Esophagus muscularis mucosa (tissue), 4 donors: ENCODE data around the gene IL2RA. TPM values are rescaled to one million over a fixed set of nuclear protein-coding genes. Genes with fewer than 3 reads are reported as not detected.

Source experiments
- DNase-seq: peaks from one replicate; pipeline ENCODE4 v3.0.0-alpha.2; 2017; ENCODE audit errors: extremely low spot score
- H3K27ac ChIP-seq, 4 donors: fragments of 200-600 bp; sonication (generic); replicated peaks in 1 of 4; 1 replicate in 3 of 4; 2 replicates in 1 of 4; pipeline ENCODE4 v1.5.1; 2016 to 2019; ENCODE audit warnings: mild to moderate bottlenecking in 1 of 4
- H3K27me3 ChIP-seq, 4 donors: fragments of 200-600 bp; sonication (generic); one replicate each; pipeline versions ENCODE4 v1.5.1 to v1.6.0; 2016 to 2019
- H3K36me3 ChIP-seq, 4 donors: fragments of 200-600 bp; sonication (generic); one replicate each; pipeline ENCODE4 v1.5.1; 2016 to 2019
- H3K4me1 ChIP-seq, 4 donors: fragments of 200-600 bp; sonication (generic); one replicate each; pipeline ENCODE4 v1.5.1; 2016 to 2019
- H3K4me3 ChIP-seq, 4 donors: fragments of 200-600 bp; sonication (generic); 1 replicate in 2 of 4; 2 replicates in 2 of 4; pipeline ENCODE4 v1.5.1; 2016 to 2019; ENCODE audit warnings: mild to moderate bottlenecking in 4 of 4, moderate library complexity in 1 of 4
- H3K9me3 ChIP-seq, 4 donors: fragments of 200-600 bp; sonication (generic); 1 replicate in 3 of 4; 2 replicates in 1 of 4; pipeline ENCODE4 v1.5.1; 2016 to 2019
- CTCF ChIP-seq, 3 experiments: fragments of 200-600 bp in 2 of 3; fragments of 450-650 bp in 1 of 3; sonication (generic) in 2 of 3; IDR thresholded peaks; one replicate each; pipeline ENCODE4 v1.5.1; 2017 to 2019; ENCODE audit warnings: antibody characterized with exemption in 3 of 3, mild to moderate bottlenecking in 2 of 3, moderate library complexity in 1 of 3
- EP300 ChIP-seq: sonication (generic); formaldehyde crosslinking; IDR thresholded peaks from one replicate; pipeline ENCODE4 v1.6.1; 2017; ENCODE audit warnings: antibody characterized with exemption
- POLR2A ChIP-seq: fragments of 450-650 bp; IDR thresholded peaks from one replicate; pipeline ENCODE4 v1.6.1; 2017; ENCODE audit warnings: antibody characterized with exemption, moderate library complexity, mild to moderate bottlenecking, low read depth
- POLR2AphosphoS5 ChIP-seq, 2 donors: sonication (generic); formaldehyde crosslinking; IDR thresholded peaks; one replicate each; pipeline ENCODE4 v1.6.1; 2017; ENCODE audit warnings: antibody characterized with exemption in 2 of 2
- WGBS: methylation state at CpG from one replicate; pipeline ENCODE4 v1.1.5; 2018; 5-methylcytosine and 5-hydroxymethylcytosine counted together
- intact Hi-C: fragments of 100-400 bp; cut with DNase I; formaldehyde crosslinking; loops from one replicate; pipeline ENCODE4 v1.15.1; 2023
- total RNA-seq, 4 donors: library from RNA; depleted of rRNA; stranded (reverse); fragments of >200 nt; gene quantifications; one replicate each; pipeline versions ENCODE4 v1.1.0 to v1.2.1, GENCODE V29; 2016

Gene IL2RA
- total RNA-seq, 4 donors from 2014 or later, result 0.39 to 17.4 (median 1.1) TPM

- intact Hi-C loops, result no loop called here
Observed at GRCh38 chr10:6053816-6054631, 8.1 kb downstream of the IL2RA start.

DNA sequence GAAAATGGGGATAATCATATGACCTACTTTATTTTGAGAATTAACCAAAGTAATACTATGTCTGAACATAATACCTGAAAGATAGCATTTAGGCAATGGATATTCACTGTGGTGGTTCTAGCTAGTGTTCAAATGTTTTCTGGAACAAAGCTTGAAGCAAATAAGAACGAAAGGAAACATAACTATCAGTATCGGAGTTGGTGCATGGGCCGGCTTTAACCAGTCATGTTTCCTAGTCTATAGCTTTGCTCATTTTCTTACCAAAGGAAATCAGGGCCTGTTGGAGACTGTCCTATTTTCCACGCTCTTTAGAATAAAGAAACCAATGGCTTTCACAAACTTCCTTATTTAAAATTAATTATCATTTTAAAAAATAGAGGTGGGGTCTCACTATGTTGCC lies 8.9 kb downstream of the IL2RA start:
- no peak for DNase-seq
- no peak overlapping the region for H3K4me3 ChIP-seq
- H3K27ac ChIP-seq, result peak overlapping the region in 3 of 4 donors; percentile 23 to 55 (median 38)
- 87% methylated on average over 4 of the region's 4 CpGs for WGBS
- peaks cover 0 to 4% (median 0%) of the 10 kb centered on the region in 4 donors for H3K27me3 ChIP-seq
- H3K4me1 ChIP-seq, result peaks cover 33 to 56% (median 44%) of the 10 kb centered on the region in 4 donors
- no peak for TF ChIP-seq POLR2A
- no peak for TF ChIP-seq EP300
- no peak for TF ChIP-seq POLR2AphosphoS5 (IDR thresholded peaks at IDR 0.05)
- no peak for TF ChIP-seq CTCF (IDR thresholded peaks at IDR 0.05)
- H3K9me3 ChIP-seq, result no peaks in the 10 kb centered on the region
- intact Hi-C loops, result no loop called here
- no peaks in the 10 kb centered on the region for H3K36me3 ChIP-seq

More at GRCh38 chr10:6053816-6054631, 8.1 kb downstream of the IL2RA start:
- H3K27ac ChIP-seq, result peak overlapping the region in 2 of 4 donors; percentile 9 to 23
- peaks cover 0 to 4% (median 0%) of the 10 kb centered on the region in 4 donors for H3K27me3 ChIP-seq
- TF ChIP-seq CTCF (IDR thresholded peaks at IDR 0.05) (no peak), POLR2A (no peak), POLR2AphosphoS5 (IDR thresholded peaks at IDR 0.05) (peak in 1 of 2 donors; percentile 21), EP300 (no peak)
- 57% methylated on average over 18 of the region's 18 CpGs for WGBS
- peaks cover 33 to 56% (median 44%) of the 10 kb centered on the region in 4 donors for H3K4me1 ChIP-seq
- no peaks in the 10 kb centered on the region for H3K9me3 ChIP-seq
- H3K36me3 ChIP-seq, result no peaks in the 10 kb centered on the region
- DNase-seq, result peak; percentile 88
- no peak overlapping the region for H3K4me3 ChIP-seq

- intact Hi-C loops, result no loop called here
- no peaks in the 10 kb centered on the region for H3K27me3 ChIP-seq
- no peak overlapping the region for H3K4me3 ChIP-seq
- H3K27ac ChIP-seq, result peak overlapping the region in 3 of 4 donors; percentile 23 to 55 (median 38)
- TF ChIP-seq EP300 (no peak), CTCF (IDR thresholded peaks at IDR 0.05) (no peak), POLR2A (no peak), POLR2AphosphoS5 (IDR thresholded peaks at IDR 0.05) (no peak)
- no peaks in the 10 kb centered on the region for H3K9me3 ChIP-seq
- peak; percentile 74 for DNase-seq
- no peaks in the 10 kb centered on the region for H3K36me3 ChIP-seq
- WGBS, result 79% methylated on average over 16 of the region's 17 CpGs
- H3K4me1 ChIP-seq, result peaks cover 33 to 52% (median 43%) of the 10 kb centered on the region in 4 donors
Observed at GRCh38 chr10:6052247-6053221, 9.6 kb downstream of the IL2RA start.

DNA sequence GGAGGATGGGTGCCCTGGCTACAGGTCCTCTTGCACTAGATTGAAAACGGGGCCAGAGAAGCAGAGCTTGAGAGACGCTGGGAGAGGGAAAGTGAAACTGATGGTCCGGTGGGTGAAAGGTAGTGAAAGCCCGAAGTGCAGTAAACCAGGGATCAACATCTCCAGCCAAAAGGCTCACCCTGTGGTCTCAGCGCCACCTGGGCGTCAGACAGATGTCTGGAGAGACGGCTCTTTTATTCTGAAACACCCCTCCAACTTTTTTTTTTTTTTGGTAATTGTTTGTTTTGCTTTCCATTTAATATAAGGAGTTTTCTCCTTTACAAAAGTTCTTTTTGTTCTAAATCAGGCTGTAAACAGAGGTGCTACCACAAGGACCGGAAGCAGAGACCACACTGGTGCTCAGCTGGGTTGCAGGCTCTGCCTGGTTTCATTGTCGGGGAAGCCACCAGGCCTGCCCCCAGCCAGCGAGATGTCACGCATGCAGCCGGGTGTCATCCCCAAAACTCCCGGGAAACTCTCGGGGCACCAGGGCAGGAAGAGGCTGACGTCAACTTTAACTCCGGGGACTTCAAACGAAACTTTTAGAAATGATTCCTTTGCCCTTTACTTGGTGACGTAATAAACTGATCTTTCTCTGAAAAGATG lies 11.2 kb downstream of the IL2RA start:
- Histone ChIP-seq H3K4me3 (peak overlapping the region; percentile 43 to 55 (median 48)), H3K27ac (peak overlapping the region; percentile 58 to 73 (median 66)), H3K4me1 (peaks cover 28 to 42% (median 34%) of the 10 kb centered on the region in 4 donors), H3K9me3 (no peaks in the 10 kb centered on the region), H3K27me3 (no peaks in the 10 kb centered on the region), H3K36me3 (no peaks in the 10 kb centered on the region)
- TF ChIP-seq POLR2AphosphoS5 (IDR thresholded peaks at IDR 0.05) (peak in 1 of 2 donors; percentile 18), POLR2A (no peak), CTCF (IDR thresholded peaks at IDR 0.05) (peak; percentile 8 to 33 (median 23))
- intact Hi-C loops, result no loop called here
- DNase-seq, result peak; percentile 92
- 23% methylated on average over 18 of the region's 18 CpGs for WGBS
